GM23338 (cell line): Measurements from ENCODE around the gene CACNA1D. TPM values are rescaled to one million over a fixed set of nuclear protein-coding genes. Genes with fewer than 3 reads are reported as not detected.

Experiments used
- ATAC-seq: fragments of 200-7000 bp; cut with Tn5 transposase; 3 replicates; pipeline ENCODE4 v1.9.1; 2020
- DNase-seq: peaks from one replicate; pipeline ENCODE4 v3.0.0-alpha.2; 2015; ENCODE audit warnings: low spot score
- H2AFZ ChIP-seq: fragments of 200-600 bp; sonication (generic); 2 replicates; pipeline ENCODE4 v1.8.0; 2016; ENCODE audit warnings: antibody characterized with exemption, mild to moderate bottlenecking, moderate library complexity
- H3F3A ChIP-seq: fragments of 200-600 bp; sonication (generic); replicated peaks from 2 replicates; pipeline ENCODE4 v1.8.0; 2017; ENCODE audit warnings: antibody characterized with exemption, mixed run types, low read depth
- H3K27ac ChIP-seq: fragments of 200-600 bp; sonication (generic); 2 replicates; pipeline ENCODE4 v1.6.1; 2016; ENCODE audit warnings: low read depth
- H3K27me3 ChIP-seq: fragments of 200-600 bp; sonication (generic); 2 replicates; pipeline ENCODE4 v1.8.0; 2016; ENCODE audit warnings: mild to moderate bottlenecking, mixed run types, moderate library complexity; ENCODE audit not compliant: insufficient read depth
- H3K36me3 ChIP-seq: fragments of 200-600 bp; sonication (generic); 2 replicates; pipeline ENCODE4 v1.8.0; 2016; ENCODE audit warnings: mild to moderate bottlenecking; ENCODE audit not compliant: insufficient read depth
- H3K4me1 ChIP-seq: fragments of 200-600 bp; sonication (generic); 2 replicates; pipeline ENCODE4 v1.8.0; 2016; ENCODE audit warnings: mild to moderate bottlenecking, moderate library complexity; ENCODE audit not compliant: insufficient read depth
- H3K4me2 ChIP-seq: fragments of 200-600 bp; sonication (generic); 2 replicates; pipeline ENCODE4 v1.7.1; 2017; ENCODE audit warnings: mixed run types
- H3K4me3 ChIP-seq: fragments of 200-600 bp; sonication (generic); 2 replicates; pipeline ENCODE4 v1.6.1; 2016; ENCODE audit warnings: mixed run types
- H3K79me2 ChIP-seq: fragments of 200-600 bp; sonication (generic); replicated peaks from 2 replicates; pipeline ENCODE4 v1.8.0; 2017; ENCODE audit warnings: mild to moderate bottlenecking; ENCODE audit not compliant: insufficient read depth
- H3K9me2 ChIP-seq: fragments of 200-600 bp; sonication (generic); 2 replicates; pipeline ENCODE4 v1.8.0; 2017; ENCODE audit not compliant: insufficient read depth
- H4K20me1 ChIP-seq: fragments of 200-600 bp; sonication (generic); replicated peaks from 2 replicates; pipeline ENCODE4 v1.8.0; 2017; ENCODE audit warnings: mild to moderate bottlenecking; ENCODE audit not compliant: insufficient read depth
- H3K27ac Mint-ChIP-seq: 2 replicates; pipeline ENCODE4 v1.8.0; 2020; ENCODE audit warnings: inconsistent platforms, mild to moderate bottlenecking, moderate library complexity, mixed read lengths
- H3K27me3 Mint-ChIP-seq: 3 replicates; pipeline ENCODE4 v1.8.0; 2022; ENCODE audit warnings: low read depth, mild to moderate bottlenecking, moderate library complexity, mixed read lengths, inconsistent platforms; ENCODE audit not compliant: insufficient read depth, poor library complexity
- H3K36me3 Mint-ChIP-seq: 3 replicates; pipeline ENCODE4 v1.8.0; 2021; ENCODE audit warnings: low read depth, mild to moderate bottlenecking, inconsistent platforms, moderate library complexity, mixed read lengths
- H3K4me1 Mint-ChIP-seq: 3 replicates; pipeline ENCODE4 v1.8.0; 2020; ENCODE audit warnings: mild to moderate bottlenecking, inconsistent platforms, mixed read lengths
- H3K4me3 Mint-ChIP-seq: 3 replicates; pipeline ENCODE4 v1.8.0; 2021; ENCODE audit warnings: moderate library complexity, mild to moderate bottlenecking, inconsistent platforms, mixed read lengths
- H3K9me3 Mint-ChIP-seq: 3 replicates; pipeline ENCODE4 v1.8.0; 2020; ENCODE audit warnings: moderate library complexity, mild to moderate bottlenecking, inconsistent platforms, mixed read lengths
- CREB1 ChIP-seq: fragments of 250-450 bp; sonication (Bioruptor Pico); IDR thresholded peaks from 2 replicates; pipeline ENCODE4 v1.5.0; 2020; ENCODE audit warnings: low read depth, mild to moderate bottlenecking, moderate library complexity
- CTCF ChIP-seq, 2 experiments: fragments of 200-600 bp in 1 of 2; sonication (generic) in 1 of 2; conservative IDR thresholded peaks; 2 replicates each; pipeline versions ENCODE4 v1.5.1 to v1.6.1; 2016 to 2017; ENCODE audit warnings: antibody characterized with exemption in 2 of 2, low read depth in 2 of 2, mild to moderate bottlenecking in 2 of 2, moderate library complexity in 1 of 2
- NANOG ChIP-seq: IDR thresholded peaks from 2 replicates; pipeline ENCODE4 v1.6.1; 2016; ENCODE audit warnings: antibody characterized with exemption, borderline replicate concordance
- POLR2AphosphoS5 ChIP-seq: IDR thresholded peaks from 2 replicates; pipeline ENCODE4 v1.6.1; 2016; ENCODE audit warnings: antibody characterized with exemption, low read depth
- REST ChIP-seq: IDR thresholded peaks from one replicate; pipeline ENCODE4 v1.6.1; 2018; ENCODE audit warnings: antibody characterized with exemption; ENCODE audit not compliant: unreplicated experiment
- STAT1 ChIP-seq: IDR thresholded peaks from one replicate; pipeline ENCODE4 v1.6.1; 2016; ENCODE audit warnings: antibody characterized with exemption; ENCODE audit not compliant: unreplicated experiment
- ZNF462 ChIP-seq: fragments of 250-450 bp; sonication (Bioruptor Pico); IDR thresholded peaks from 2 replicates; pipeline ENCODE4 v1.5.0; 2020; ENCODE audit warnings: mild to moderate bottlenecking, moderate library complexity
- polyA plus RNA-seq: library from polyadenylated mRNA; unstranded; fragments of >200 nt; fragmentation: Nextera tagmentation; extraction: Ambion mirVana; gene quantifications from 2 replicates; pipeline ENCODE4 v1.2.1, GENCODE V29; 2016
- total RNA-seq: library from RNA; depleted of rRNA; stranded (reverse); fragments of >200 nt; shearing (Covaris generic); gene quantifications from 2 replicates; pipeline ENCODE4 v1.2.3, GENCODE V29; 2014

The CACNA1D gene
- total and polyA plus RNA-seq, 2 experiments from 2014 or later, result 1.7 to 1.8 TPM

- no peak overlapping the region for H3K4me2 ChIP-seq
- no peak overlapping the region for H2AFZ ChIP-seq
- H3K27me3 ChIP-seq, result no peaks in the 10 kb centered on the region
- no peaks in the 10 kb centered on the region for H3K27me3 Mint-ChIP-seq
- H3K36me3 ChIP-seq, result no peaks in the 10 kb centered on the region
- H3K4me3 ChIP-seq, result no peak overlapping the region
- no peaks in the 10 kb centered on the region for H3K4me1 ChIP-seq
- H4K20me1 ChIP-seq, result no peaks in the 10 kb centered on the region
- no peaks in the 10 kb centered on the region for H3K79me2 ChIP-seq
- DNase-seq (no peak), ATAC-seq (peak; percentile 41; the same call in 2 of the 3 replicates)
- H3K4me3 Mint-ChIP-seq, result no peak overlapping the region
- H3K36me3 Mint-ChIP-seq, result no peaks in the 10 kb centered on the region
- no peaks in the 10 kb centered on the region for H3K9me3 Mint-ChIP-seq
- H3K27ac Mint-ChIP-seq, result no peak overlapping the region
- no peaks in the 10 kb centered on the region for H3F3A ChIP-seq
- no peaks in the 10 kb centered on the region for H3K9me2 ChIP-seq
- H3K4me1 Mint-ChIP-seq, result no peaks in the 10 kb centered on the region
- no peak for TF ChIP-seq CTCF (conservative IDR thresholded peaks at IDR 0.05; ENCODE audit: low read depth in 2 of 2)
- peak; percentile 51 for TF ChIP-seq REST
- no peak overlapping the region for H3K27ac ChIP-seq
Observed at GRCh38 chr3:53671192-53671960, 177.0 kb downstream of the CACNA1D start.

GRCh38 chr3:53671961-53672299, 177.5 kb downstream of the CACNA1D start:
- Histone ChIP-seq H3K4me2 (no peak overlapping the region), H3K9me2 (no peaks in the 10 kb centered on the region), H3K36me3 (no peaks in the 10 kb centered on the region), H3K4me1 (no peaks in the 10 kb centered on the region), H3K27me3 (no peaks in the 10 kb centered on the region), H4K20me1 (no peaks in the 10 kb centered on the region), H3F3A (no peaks in the 10 kb centered on the region), H3K4me3 (no peak overlapping the region), H2AFZ (no peak overlapping the region), H3K27ac (no peak overlapping the region), H3K79me2 (no peaks in the 10 kb centered on the region)
- Mint-ChIP-seq H3K4me3 (no peak overlapping the region), H3K27ac (no peak overlapping the region), H3K4me1 (no peaks in the 10 kb centered on the region), H3K27me3 (no peaks in the 10 kb centered on the region), H3K36me3 (no peaks in the 10 kb centered on the region), H3K9me3 (no peaks in the 10 kb centered on the region)
- ATAC-seq (no peak), DNase-seq (no peak)
- no peak for TF ChIP-seq NANOG
- TF ChIP-seq STAT1, result no peak
- no peak for TF ChIP-seq ZNF462 (CRISPR knock-in tag)
- TF ChIP-seq CREB1 (CRISPR knock-in tag), result no peak
- TF ChIP-seq CTCF (conservative IDR thresholded peaks at IDR 0.05; ENCODE audit: low read depth in 2 of 2), result no peak
- no peak for TF ChIP-seq POLR2AphosphoS5
